ENCODE data around the gene PDE9A. TPM values are rescaled to one million over a fixed set of nuclear protein-coding genes. Genes with fewer than 3 reads are reported as not detected.

PDE9A gene
- total RNA-seq, 1 experiment from 2014 or later, result 31.9 TPM

GRCh38 chr21:42670058-42670880, 16.8 kb downstream of the PDE9A start:
- H3K79me1 ChIP-seq (ENCODE audit: insufficient read depth, low read depth, low read length, poor library complexity, severe bottlenecking), result no peaks in the 10 kb centered on the region
- no peak overlapping the region for H2BK20ac ChIP-seq (ENCODE audit: low read depth, low read length, poor library complexity, severe bottlenecking)
- no peak for DNase-seq
- H3K14ac ChIP-seq (ENCODE audit: insufficient read depth, low read length), result no peak overlapping the region
- Mint-ChIP-seq H3K27me3 (ENCODE audit: low read depth) (no peaks in the 10 kb centered on the region; the same call in 1 of the 2 replicates), H3K9me3 (no peaks in the 10 kb centered on the region), H3K36me3 (ENCODE audit: insufficient read depth in 1 of 3, low read depth in 3 of 3) (peaks cover 0 to 10% (median 6%) of the 10 kb centered on the region in 3 experiments; a peak in 4 of 7 replicates), H3K27ac (no peak overlapping the region), H3K4me3 (no peak overlapping the region), H3K4me1 (peaks cover 54 to 60% of the 10 kb centered on the region in 2 experiments)
- no peaks in the 10 kb centered on the region for H4K20me1 ChIP-seq (ENCODE audit: control insufficient read depth, insufficient read depth, insufficient read length)
- no peak for TF ChIP-seq CTCF (conservative IDR thresholded peaks at IDR 0.05)
- H4K5ac ChIP-seq (ENCODE audit: insufficient read length, low read depth, low read length), result peak overlapping the region; percentile 19
- H3K23ac ChIP-seq (ENCODE audit: insufficient read length, low read depth, low read length), result peak overlapping the region; percentile 6
- H3K79me2 ChIP-seq (ENCODE audit: insufficient read depth, low read length), result peaks cover 6% of the 10 kb centered on the region; the same call in 1 of the 2 replicates
- no peak overlapping the region for H3K27ac ChIP-seq (ENCODE audit: insufficient read length, low read depth, low read length)
- peak overlapping the region; percentile 44 for H4K8ac ChIP-seq (replicated peaks; ENCODE audit: insufficient read length, low read depth, low read length)
- no peak overlapping the region for H2BK5ac ChIP-seq (ENCODE audit: insufficient read length, low read length)
- no peak overlapping the region for H3K4ac ChIP-seq (ENCODE audit: low read depth, low read length)
- no peak overlapping the region for H2BK15ac ChIP-seq (ENCODE audit: low read depth, low read length)
- H3K27me3 ChIP-seq (ENCODE audit: insufficient read depth, low read length), result no peaks in the 10 kb centered on the region
- H2AFZ ChIP-seq (ENCODE audit: low read length), result no peak overlapping the region
- H3K4me2 ChIP-seq (ENCODE audit: insufficient read depth, insufficient read length, low read length), result no peak overlapping the region
- H3K23me2 ChIP-seq (ENCODE audit: insufficient read length, low read depth, low read length, poor library complexity, severe bottlenecking), result no peaks in the 10 kb centered on the region
- no peak overlapping the region for H2AK5ac ChIP-seq (ENCODE audit: insufficient read length, low read length)
- 100% methylated on average over 7 of the region's 8 CpGs for WGBS (ENCODE audit: extremely low coverage, insufficient read length, low lambda C conversion rate)
- H3K56ac ChIP-seq (ENCODE audit: insufficient read length, low read depth, low read length), result no peak overlapping the region
- H3K9ac ChIP-seq (ENCODE audit: extremely low read depth, insufficient read length, low read length), result no peak overlapping the region
- H3T11ph ChIP-seq (ENCODE audit: low read length), result no peak overlapping the region
- H2BK120ac ChIP-seq (ENCODE audit: low read depth, low read length, poor library complexity, severe bottlenecking), result no peak overlapping the region
- no peak overlapping the region for H2BK12ac ChIP-seq (ENCODE audit: insufficient read length, low read depth, low read length)
- H3K4me1 ChIP-seq (ENCODE audit: insufficient read depth, low read length), result peaks cover 3% of the 10 kb centered on the region; the same call in 1 of the 2 replicates
- no peak overlapping the region for H3K18ac ChIP-seq (ENCODE audit: insufficient read length, low read depth, low read length)
- no peak overlapping the region for H4K91ac ChIP-seq (ENCODE audit: insufficient read length, low read depth, low read length)
- no peaks in the 10 kb centered on the region for H3K9me3 ChIP-seq (ENCODE audit: control insufficient read depth, low read depth, low read length)
